H54 (cell line): ENCODE measurements around the gene DEPDC5.
A peak's percentile ranks its signal among the peaks of the same experiment; 100 is the strongest.

Experiments used
- DNase-seq: peaks from one replicate; pipeline ENCODE4 v3.0.0; 2011; ENCODE audit warnings: low spot score, mixed read lengths; ENCODE audit not compliant: insufficient read length
- FAIRE-seq: peaks from 3 replicates; lab custom pipeline; 2011; peaks lifted over from hg19 to GRCh38; lab: Jason Lieb, UNC
- POLR2A ChIP-seq: IDR thresholded peaks from 2 replicates; pipeline ENCODE4 v1.6.1; 2011; ENCODE audit warnings: low read depth, mild to moderate bottlenecking, low read length

Gene DEPDC5

GRCh38 chr22:31933406-31933805, 179.6 kb downstream of the DEPDC5 start:
- DNase-seq (no peak), FAIRE-seq (no peak)
- TF ChIP-seq POLR2A, result no peak

- no peak for FAIRE-seq
- TF ChIP-seq POLR2A, result no peak
- DNase-seq, result no peak
These were observed 180.1 kb downstream of the DEPDC5 start for GRCh38 chr22:31933816-31934482.

GRCh38 chr22:31935961-31936635, 182.3 kb downstream of the DEPDC5 start:
- no peak for DNase-seq
- no peak for TF ChIP-seq POLR2A
- FAIRE-seq, result no peak

- no peak for DNase-seq
- no peak for FAIRE-seq
- TF ChIP-seq POLR2A, result no peak
These were observed 183.5 kb downstream of the DEPDC5 start for GRCh38 chr22:31937341-31937740.

- no peak for DNase-seq
- no peak for FAIRE-seq
- TF ChIP-seq POLR2A, result no peak
These were observed 184.5 kb downstream of the DEPDC5 start for GRCh38 chr22:31938296-31938695.

- FAIRE-seq (no peak), DNase-seq (no peak)
- TF ChIP-seq POLR2A, result no peak
These were observed 186.7 kb downstream of the DEPDC5 start for GRCh38 chr22:31940506-31940905.

- DNase-seq (no peak), FAIRE-seq (no peak)
- no peak for TF ChIP-seq POLR2A
These were observed 188.3 kb downstream of the DEPDC5 start for GRCh38 chr22:31942091-31942490.

GRCh38 chr22:31943206-31943977, 189.6 kb downstream of the DEPDC5 start:
- TF ChIP-seq POLR2A, result 0 out of 2 replicates have a peak, but pooled peaks have one; percentile 34
- FAIRE-seq, result no peak
- DNase-seq, result no peak

- peak; percentile 98 for TF ChIP-seq POLR2A
- FAIRE-seq, result no peak
- peak; percentile 71 for DNase-seq
These were observed 190.3 kb downstream of the DEPDC5 start, which contains the start of gene YWHAH for GRCh38 chr22:31943978-31944699. Gene YWHAH, plus strand, starts transcription at chr22:31944535. Its CDS starts 199 bp downstream, at chr22:31944734.

GRCh38 chr22:31944700-31945442, 191.1 kb downstream of the DEPDC5 start:
- no peak for TF ChIP-seq POLR2A
- FAIRE-seq, result no peak
- peak; percentile 17 for DNase-seq

GRCh38 chr22:31945443-31945855, 191.6 kb downstream of the DEPDC5 start:
- DNase-seq, result no peak
- no peak for TF ChIP-seq POLR2A
- FAIRE-seq, result no peak

GRCh38 chr22:31945971-31946680, 192.3 kb downstream of the DEPDC5 start:
- TF ChIP-seq POLR2A, result no peak
- FAIRE-seq, result no peak
- no peak for DNase-seq
